Panc1 (cell line): Measurements from ENCODE around the gene NCKAP5. TPM values are rescaled to one million over a fixed set of nuclear protein-coding genes. Genes with fewer than 3 reads are reported as not detected.

Experiments
- ATAC-seq: fragments of 200-7000 bp; cut with Tn5 transposase; 2 replicates; pipeline ENCODE4 v1.9.1; 2020; ENCODE audit warnings: mild to moderate bottlenecking, moderate library complexity
- BruUV-seq: library from RNA; stranded (reverse); fragments of 400-500 nt; replicated peaks from 2 replicates; lab custom pipeline; 2021; lab: Mats Ljungman, UMichigan
- CTCF ChIA-PET: fragments of 300-600 bp; sonication (Branson Sonifier 250); formaldehyde crosslinking; loops from one replicate; lab custom pipeline; 2022; ENCODE audit warnings: antibody characterized with exemption; lab: Charles Lee
- POLR2A ChIA-PET: fragments of 300-600 bp; sonication (Branson Sonifier 250); formaldehyde crosslinking; loops from one replicate; lab custom pipeline; 2022; ENCODE audit warnings: antibody characterized with exemption; lab: Charles Lee
- DNase-seq: peaks from one replicate; pipeline ENCODE4 v3.0.0-alpha.2; 2010; ENCODE audit warnings: low read depth, low spot score
- H3K27ac ChIP-seq: 2 replicates; pipeline ENCODE4 v1.5.1; 2011; ENCODE audit warnings: mild to moderate bottlenecking, low read length, inconsistent platforms
- H3K27me3 ChIP-seq: fragments of 200-500 bp; sonication (Bioruptor generic); 2 replicates; pipeline ENCODE4 v1.6.0; 2014; ENCODE audit warnings: low read length, inconsistent platforms; ENCODE audit not compliant: control insufficient read depth, insufficient read depth
- H3K36me3 ChIP-seq: fragments of 200-500 bp; sonication (Bioruptor generic); 2 replicates; pipeline ENCODE4 v1.5.1; 2014; ENCODE audit warnings: inconsistent platforms, mild to moderate bottlenecking, low read length, moderate library complexity; ENCODE audit not compliant: control insufficient read depth, insufficient read depth
- H3K4me1 ChIP-seq: 2 replicates; pipeline ENCODE4 v1.5.1; 2011; ENCODE audit warnings: inconsistent platforms, mild to moderate bottlenecking, low read length, moderate library complexity; ENCODE audit not compliant: control insufficient read depth, insufficient read depth
- H3K4me3 ChIP-seq, 2 experiments: 2 replicates each; pipeline ENCODE4 v1.5.1; 2011 to 2012; ENCODE audit warnings: low read depth in 2 of 2, low read length in 2 of 2, mild to moderate bottlenecking in 2 of 2, inconsistent platforms in 1 of 2, moderate library complexity in 1 of 2
- H3K9me3 ChIP-seq: fragments of 200-500 bp; sonication (Bioruptor generic); 2 replicates; pipeline ENCODE4 v1.5.1; 2014; ENCODE audit warnings: low read depth, mild to moderate bottlenecking, inconsistent platforms, low read length, moderate library complexity; ENCODE audit not compliant: control insufficient read depth, insufficient read depth
- POLR2AphosphoS5 ChIP-seq: IDR thresholded peaks from 2 replicates; pipeline ENCODE4 v1.6.1; 2012; ENCODE audit warnings: mild to moderate bottlenecking, low read depth, low read length, moderate library complexity
- SIN3A ChIP-seq: IDR thresholded peaks from 2 replicates; pipeline ENCODE4 v1.6.1; 2012; ENCODE audit warnings: low read depth, mild to moderate bottlenecking, low read length, moderate library complexity, borderline replicate concordance; ENCODE audit not compliant: insufficient read depth
- TCF7L2 ChIP-seq: IDR thresholded peaks from 2 replicates; pipeline ENCODE4 v1.6.1; 2011; ENCODE audit warnings: mild to moderate bottlenecking, low read depth, low read length, inconsistent platforms
- in situ Hi-C: cut with HindIII; loops from 2 replicates; pipeline ENCODE4 v1.10.0; 2016; ENCODE audit warnings: low sequenced_read_pairs, low pct_unique_long_range_greater_than_20kb
- intact Hi-C: fragments of 100-400 bp; cut with micrococcal nuclease; formaldehyde crosslinking; loops from one replicate; pipeline ENCODE4 v1.10.0; 2022; ENCODE audit not compliant: unreplicated experiment
- total RNA-seq: library from RNA; stranded (reverse); gene quantifications from one replicate; pipeline ENCODE4 v1.2.1, GENCODE V29; 2021; ENCODE audit not compliant: unreplicated experiment
- TF ChIP-seq, protein P1 (sequence below), 2 experiments: IDR thresholded peaks; 2 replicates each; pipeline ENCODE4 v1.6.1; 2011 to 2012; ENCODE audit warnings: low read depth in 2 of 2, control low read depth in 1 of 2, low read length in 1 of 2, mild to moderate bottlenecking in 1 of 2, moderate library complexity in 1 of 2; ENCODE audit not compliant: insufficient read depth in 1 of 2
- TF ChIP-seq, protein P2 (sequence below): fragments of 450-650 bp; IDR thresholded peaks from 2 replicates; pipeline ENCODE4 v1.5.1; 2017; ENCODE audit warnings: mild to moderate bottlenecking

The NCKAP5 gene
- total RNA-seq, 1 experiment from 2014 or later: 0.10 TPM

DNA sequence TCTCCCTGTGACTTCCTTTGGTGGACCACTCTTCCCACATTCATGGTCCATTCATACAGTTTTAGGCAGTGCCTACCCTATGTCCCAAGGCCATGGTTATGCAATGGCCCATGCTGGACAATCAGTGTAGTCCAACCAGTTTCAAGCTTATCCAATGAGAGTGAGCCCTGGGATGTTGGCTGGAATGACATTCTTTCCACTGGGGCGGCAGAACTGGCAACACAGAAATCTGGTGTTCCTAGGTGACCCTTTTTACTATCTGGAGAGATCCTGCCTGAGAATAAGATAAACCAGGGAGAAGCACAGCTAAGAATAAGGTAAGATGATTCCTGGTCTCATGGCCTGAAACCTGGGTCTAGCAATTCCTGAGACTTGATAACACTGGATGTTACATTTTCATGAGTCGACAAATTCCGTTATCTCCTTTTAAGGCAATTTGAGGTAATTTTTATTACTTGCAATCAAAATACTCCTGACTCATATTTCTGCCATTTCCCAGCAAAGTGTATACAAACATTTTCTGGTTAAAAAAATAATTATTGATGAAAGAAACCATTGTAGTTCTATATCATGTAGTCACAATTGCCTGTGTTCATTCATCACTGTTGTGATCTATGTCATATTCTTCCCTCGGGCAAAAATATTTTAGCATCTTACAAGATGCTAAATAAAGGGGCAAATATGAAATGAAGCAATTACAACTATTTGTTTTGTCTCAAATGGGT, 626.8 kb downstream of the NCKAP5 start:
- no peaks in the 10 kb centered on the region for H3K4me1 ChIP-seq
- DNase-seq: no peak
- H3K9me3 ChIP-seq: no peaks in the 10 kb centered on the region
- H3K4me3 ChIP-seq: no peak overlapping the region
- ChIA-PET CTCF (no interaction called here), POLR2A (no interaction called here)
- TF ChIP-seq, protein P1, sequence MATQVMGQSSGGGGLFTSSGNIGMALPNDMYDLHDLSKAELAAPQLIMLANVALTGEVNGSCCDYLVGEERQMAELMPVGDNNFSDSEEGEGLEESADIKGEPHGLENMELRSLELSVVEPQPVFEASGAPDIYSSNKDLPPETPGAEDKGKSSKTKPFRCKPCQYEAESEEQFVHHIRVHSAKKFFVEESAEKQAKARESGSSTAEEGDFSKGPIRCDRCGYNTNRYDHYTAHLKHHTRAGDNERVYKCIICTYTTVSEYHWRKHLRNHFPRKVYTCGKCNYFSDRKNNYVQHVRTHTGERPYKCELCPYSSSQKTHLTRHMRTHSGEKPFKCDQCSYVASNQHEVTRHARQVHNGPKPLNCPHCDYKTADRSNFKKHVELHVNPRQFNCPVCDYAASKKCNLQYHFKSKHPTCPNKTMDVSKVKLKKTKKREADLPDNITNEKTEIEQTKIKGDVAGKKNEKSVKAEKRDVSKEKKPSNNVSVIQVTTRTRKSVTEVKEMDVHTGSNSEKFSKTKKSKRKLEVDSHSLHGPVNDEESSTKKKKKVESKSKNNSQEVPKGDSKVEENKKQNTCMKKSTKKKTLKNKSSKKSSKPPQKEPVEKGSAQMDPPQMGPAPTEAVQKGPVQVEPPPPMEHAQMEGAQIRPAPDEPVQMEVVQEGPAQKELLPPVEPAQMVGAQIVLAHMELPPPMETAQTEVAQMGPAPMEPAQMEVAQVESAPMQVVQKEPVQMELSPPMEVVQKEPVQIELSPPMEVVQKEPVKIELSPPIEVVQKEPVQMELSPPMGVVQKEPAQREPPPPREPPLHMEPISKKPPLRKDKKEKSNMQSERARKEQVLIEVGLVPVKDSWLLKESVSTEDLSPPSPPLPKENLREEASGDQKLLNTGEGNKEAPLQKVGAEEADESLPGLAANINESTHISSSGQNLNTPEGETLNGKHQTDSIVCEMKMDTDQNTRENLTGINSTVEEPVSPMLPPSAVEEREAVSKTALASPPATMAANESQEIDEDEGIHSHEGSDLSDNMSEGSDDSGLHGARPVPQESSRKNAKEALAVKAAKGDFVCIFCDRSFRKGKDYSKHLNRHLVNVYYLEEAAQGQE (IDR thresholded peaks at IDR 0.05; ENCODE audit: insufficient read depth in 1 of 2, low read depth in 2 of 2, low read length in 1 of 2): no peak
- TF ChIP-seq POLR2AphosphoS5 (no peak), SIN3A (no peak), TCF7L2 (no peak)
- TF ChIP-seq, protein P2, sequence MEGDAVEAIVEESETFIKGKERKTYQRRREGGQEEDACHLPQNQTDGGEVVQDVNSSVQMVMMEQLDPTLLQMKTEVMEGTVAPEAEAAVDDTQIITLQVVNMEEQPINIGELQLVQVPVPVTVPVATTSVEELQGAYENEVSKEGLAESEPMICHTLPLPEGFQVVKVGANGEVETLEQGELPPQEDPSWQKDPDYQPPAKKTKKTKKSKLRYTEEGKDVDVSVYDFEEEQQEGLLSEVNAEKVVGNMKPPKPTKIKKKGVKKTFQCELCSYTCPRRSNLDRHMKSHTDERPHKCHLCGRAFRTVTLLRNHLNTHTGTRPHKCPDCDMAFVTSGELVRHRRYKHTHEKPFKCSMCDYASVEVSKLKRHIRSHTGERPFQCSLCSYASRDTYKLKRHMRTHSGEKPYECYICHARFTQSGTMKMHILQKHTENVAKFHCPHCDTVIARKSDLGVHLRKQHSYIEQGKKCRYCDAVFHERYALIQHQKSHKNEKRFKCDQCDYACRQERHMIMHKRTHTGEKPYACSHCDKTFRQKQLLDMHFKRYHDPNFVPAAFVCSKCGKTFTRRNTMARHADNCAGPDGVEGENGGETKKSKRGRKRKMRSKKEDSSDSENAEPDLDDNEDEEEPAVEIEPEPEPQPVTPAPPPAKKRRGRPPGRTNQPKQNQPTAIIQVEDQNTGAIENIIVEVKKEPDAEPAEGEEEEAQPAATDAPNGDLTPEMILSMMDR: no peak
- in situ Hi-C loops: no loop called here
- BruUV-seq: no TSS peak
- no peak overlapping the region for H3K27ac ChIP-seq
- intact Hi-C loops: no loop called here
- ATAC-seq: no peak
- H3K36me3 ChIP-seq: no peaks in the 10 kb centered on the region
- H3K27me3 ChIP-seq: no peaks in the 10 kb centered on the region

DNA sequence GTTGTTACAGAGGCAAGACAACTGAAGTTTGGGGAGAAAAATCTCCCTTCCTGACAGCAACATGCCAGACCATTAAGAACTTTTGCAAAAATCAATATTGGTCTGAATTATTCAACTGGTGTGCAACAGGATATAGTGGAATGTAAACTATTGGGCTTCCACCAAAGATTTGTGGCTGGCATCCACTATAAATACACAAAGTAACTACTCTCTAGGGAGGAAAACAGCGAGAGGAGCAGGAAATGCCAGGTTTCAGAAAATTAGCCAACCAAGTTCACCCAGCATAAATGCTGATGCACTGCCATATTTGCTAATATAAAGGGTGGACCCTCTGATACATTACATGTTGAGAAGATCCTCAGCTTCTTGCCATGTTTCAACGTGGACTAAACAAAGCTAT, 630.6 kb downstream of the NCKAP5 start:
- intact Hi-C loops: no loop called here
- BruUV-seq: no TSS peak

More for the DNA sequence above, 630.6 kb downstream of the NCKAP5 start:
- Histone ChIP-seq H3K36me3 (no peaks in the 10 kb centered on the region), H3K27ac (no peak overlapping the region), H3K9me3 (no peaks in the 10 kb centered on the region), H3K4me1 (no peaks in the 10 kb centered on the region), H3K4me3 (no peak overlapping the region), H3K27me3 (no peaks in the 10 kb centered on the region)
- ATAC-seq (no peak), DNase-seq (no peak)
- POLR2A ChIA-PET: no interaction called here
- CTCF ChIA-PET: no interaction called here
- TF ChIP-seq TCF7L2: no peak
- no peak for TF ChIP-seq POLR2AphosphoS5
- no peak for TF ChIP-seq SIN3A
- TF ChIP-seq, protein P1 (IDR thresholded peaks at IDR 0.05; ENCODE audit: insufficient read depth in 1 of 2, low read depth in 2 of 2, low read length in 1 of 2): no peak
- in situ Hi-C loops: no loop called here
